Gastrocnemius medialis (tissue), 4 donors: ENCODE data around the gene RPS4Y1.

ENCODE experiments used
- CTCF ChIP-seq, 5 experiments: fragments of 450-650 bp in 3 of 5; fragments of 200-600 bp in 2 of 5; sonication (generic) in 2 of 5; IDR thresholded peaks in 4 of 5; conservative IDR thresholded peaks in 1 of 5; 1 replicate in 4 of 5; 2 replicates in 1 of 5; pipeline ENCODE4 v1.5.1; 2016 to 2019; ENCODE audit warnings: antibody characterized with exemption in 5 of 5, mild to moderate bottlenecking in 3 of 5, moderate library complexity in 3 of 5
- POLR2A ChIP-seq, 2 donors: fragments of 450-650 bp; IDR thresholded peaks; one replicate each; pipeline ENCODE4 v1.6.1; 2017; ENCODE audit warnings: antibody characterized with exemption in 2 of 2, mild to moderate bottlenecking in 2 of 2, moderate library complexity in 2 of 2

- TF ChIP-seq CTCF (IDR thresholded peaks at IDR 0.05 in 4 of 5, conservative IDR thresholded peaks at IDR 0.05 in 1 of 5), result no peak
- no peak for TF ChIP-seq POLR2A (IDR thresholded peaks at IDR 0.05)
These were observed 71.8 kb downstream of the RPS4Y1 start for GRCh38 chrY:2913066-2913815.
